HL-60/S4 treated with retinoic acid at 250 ng/mL for 4 days and 3 days (cell line): ENCODE results near the gene ARRDC5.
"Not testable (repeated sequence)": the region's sequence is repeated elsewhere in the genome, so short reads cannot be mapped to it uniquely, and the experiment has no call there.

Experiments used
- in situ Hi-C: fragments of 300-500 bp; cut with MboI; formaldehyde crosslinking; loops from 2 replicates; pipeline ENCODE4 v1.7.0; 2022; ENCODE audit warnings: low sequenced_read_pairs

The ARRDC5 gene

DNA sequence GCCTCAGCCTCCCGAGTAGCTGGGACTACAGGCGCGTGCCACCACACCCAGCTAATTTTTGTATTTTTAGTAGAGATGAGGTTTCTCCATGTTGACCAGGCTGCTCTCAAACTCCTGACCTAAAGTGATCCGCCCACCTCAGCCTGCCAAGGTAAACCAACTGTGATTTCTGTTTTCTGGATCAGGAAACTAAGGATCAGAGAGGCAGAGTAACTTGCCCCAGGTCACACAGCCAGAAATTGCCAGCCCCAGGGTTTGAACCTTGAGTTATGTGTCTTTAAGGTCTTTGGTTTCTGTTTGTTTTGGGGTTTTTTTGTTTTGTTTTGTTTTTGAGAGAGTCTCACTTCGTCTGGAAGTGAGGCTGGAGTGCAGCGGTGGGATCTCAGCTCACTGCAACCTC is 31.0 kb downstream of the ARRDC5 start:
- in situ Hi-C loops, result no loop called here

DNA sequence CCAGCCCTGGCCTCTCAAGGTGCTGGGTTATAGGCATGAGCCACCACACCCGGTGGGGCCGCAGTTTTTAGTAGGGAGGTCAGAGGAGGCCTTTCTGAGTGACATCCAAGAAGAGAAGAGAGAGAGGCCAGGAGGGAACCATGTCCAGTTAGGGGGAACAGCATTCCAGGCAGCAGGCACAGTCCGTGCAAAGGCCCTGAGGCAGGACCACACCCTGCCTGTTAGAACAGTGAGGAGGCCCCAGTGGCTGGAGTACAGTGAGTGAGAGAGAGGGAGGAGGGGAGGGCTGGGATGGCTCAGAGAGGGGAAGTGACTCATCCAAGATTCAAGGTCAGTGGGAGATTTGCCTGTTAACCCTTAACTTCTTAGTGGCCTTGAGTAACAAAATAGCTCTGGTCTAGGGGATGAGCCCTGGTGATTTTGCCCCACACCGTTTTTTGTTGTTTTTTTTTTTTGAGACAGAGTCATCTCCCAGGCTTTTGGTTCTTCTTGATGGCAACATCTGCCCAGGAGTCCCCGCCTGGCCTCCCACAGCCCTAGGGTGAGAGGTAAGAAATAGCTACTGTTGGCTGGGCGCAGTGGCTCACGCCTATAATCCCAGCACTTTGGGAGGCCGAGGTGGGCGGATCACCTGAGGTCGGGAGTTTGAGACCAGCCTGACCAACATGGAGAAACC is 32.5 kb downstream of the ARRDC5 start:
- in situ Hi-C loops, result no loop called here

DNA sequence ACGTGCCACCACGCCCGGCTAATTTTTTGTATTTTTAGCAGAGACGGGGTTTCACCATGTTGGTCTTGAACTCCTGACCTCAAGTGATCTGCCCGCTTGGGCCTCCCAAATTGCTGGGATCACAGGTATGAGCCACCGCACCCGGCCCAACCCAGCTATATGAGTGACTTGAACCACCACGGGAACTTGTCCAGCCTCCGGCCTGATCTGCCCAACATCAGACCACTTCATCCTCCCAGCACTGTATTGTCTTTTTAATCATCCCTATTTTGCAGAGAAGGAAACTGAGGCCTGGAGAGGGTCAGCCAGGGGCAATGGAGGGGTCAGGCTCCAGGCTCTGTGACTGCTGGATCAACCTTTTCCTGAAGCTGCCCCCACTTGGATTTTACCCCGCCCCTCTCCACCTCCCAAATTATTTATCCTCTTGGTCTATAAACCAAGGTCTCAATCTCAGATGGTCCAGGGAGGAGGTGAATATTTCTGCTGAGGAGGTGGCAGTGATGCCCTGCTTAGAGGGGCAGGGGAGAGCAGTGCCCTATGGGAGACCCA is 34.3 kb downstream of the ARRDC5 start:
- in situ Hi-C loops, result no loop called here

DNA sequence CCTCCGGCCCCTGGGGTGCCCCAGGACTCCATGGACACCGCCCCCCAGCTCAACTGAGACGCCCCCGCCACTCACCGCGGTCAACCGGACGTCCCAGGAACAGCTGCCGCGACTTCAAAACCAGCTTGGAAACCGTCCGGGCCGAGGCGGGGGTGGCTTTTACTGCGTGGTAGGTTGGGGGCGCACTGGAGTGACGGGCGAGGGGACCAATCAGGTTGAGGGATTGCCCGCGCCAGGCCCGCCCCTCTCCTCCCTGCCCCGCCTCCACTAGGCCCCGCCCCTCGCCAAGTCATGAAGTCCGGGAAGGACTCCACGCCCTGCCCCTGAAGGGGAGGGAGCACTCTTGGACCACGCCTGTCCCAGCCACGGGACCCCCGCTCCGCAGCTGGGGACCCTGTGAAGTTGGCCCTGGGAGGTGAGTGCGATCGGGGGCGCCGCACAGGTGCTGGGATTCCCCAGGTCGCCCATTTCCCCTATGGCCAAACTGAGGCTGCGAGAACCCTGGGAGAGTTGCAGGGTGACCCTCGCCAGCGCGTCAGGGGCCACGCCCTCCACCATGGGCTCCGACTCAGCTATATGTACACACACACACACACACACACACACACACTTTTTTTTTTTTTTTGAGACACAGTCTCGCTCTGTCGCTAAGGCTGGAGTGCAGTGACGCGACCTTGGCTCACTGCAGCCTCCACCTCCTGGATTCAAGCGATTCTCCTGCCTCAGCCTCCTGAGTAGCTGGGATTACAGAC is 35.0 kb downstream of the ARRDC5 start, which contains the start of gene PLIN3:
PLIN3 (minus strand) TSS at position 134 of the 752 bp plus-strand sequence. CDS start 6,273 bp downstream, outside the sequence.
- in situ Hi-C loops, result no loop called here

DNA sequence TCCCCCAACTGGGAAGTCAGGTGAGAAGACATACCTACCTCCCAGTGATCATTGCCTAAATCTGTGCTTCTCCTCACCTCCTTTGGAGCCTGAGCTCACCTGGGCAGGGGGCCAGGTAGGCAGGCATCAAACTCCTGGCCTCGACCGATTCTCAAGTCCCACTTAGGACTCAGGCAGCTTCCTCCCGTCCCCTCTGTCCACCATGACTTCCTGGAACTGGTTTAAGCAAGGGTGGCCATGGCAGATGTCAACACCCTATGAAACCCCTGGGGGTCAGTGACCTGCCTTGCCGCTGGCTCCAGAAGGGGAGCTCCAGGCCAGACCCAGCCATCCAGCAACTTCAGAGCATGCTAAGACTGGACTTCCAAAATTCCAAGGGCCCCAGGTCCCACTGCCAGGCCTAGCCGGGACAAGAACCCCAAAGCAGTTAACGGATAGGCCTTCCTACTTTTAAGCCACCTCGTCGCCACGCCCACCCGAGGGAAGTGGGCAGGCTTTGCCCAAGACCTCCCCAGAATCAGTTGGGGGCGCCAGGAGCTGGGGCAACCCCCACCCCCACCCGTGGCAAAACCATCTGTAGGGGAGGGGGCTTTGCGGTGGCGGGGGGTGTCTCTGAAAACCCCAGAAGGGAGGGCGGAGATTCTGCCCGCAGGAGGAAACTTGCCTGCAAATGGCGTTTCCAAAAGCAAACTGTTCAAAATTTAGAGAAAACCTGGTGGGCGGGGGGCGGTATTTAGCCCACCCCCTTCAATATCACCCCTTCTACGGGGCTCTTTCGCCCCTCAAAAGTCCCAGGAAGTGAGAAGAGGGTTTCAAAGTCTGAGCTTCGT is 35.9 kb downstream of the ARRDC5 start:
- in situ Hi-C loops, result no loop called here

DNA sequence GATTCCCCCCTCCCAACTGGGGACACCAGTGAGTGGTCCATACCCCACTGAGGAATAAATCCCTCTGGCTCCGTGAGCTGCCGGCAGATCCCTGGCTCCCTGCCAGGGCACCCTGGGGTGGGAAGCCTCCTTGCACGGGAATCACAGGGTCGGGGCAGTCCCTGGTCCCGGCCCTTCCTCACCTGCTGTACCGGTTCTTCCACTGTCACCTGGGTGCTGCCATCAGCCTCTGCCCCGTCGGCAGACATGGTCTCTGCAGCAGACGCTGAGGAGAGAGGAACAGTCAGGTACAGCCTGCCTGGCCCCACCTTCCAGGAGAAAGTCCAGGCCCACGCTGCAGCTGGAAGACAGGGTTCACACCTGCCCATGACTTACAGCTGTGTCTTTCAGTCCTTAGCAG is 41.5 kb downstream of the ARRDC5 start:
- in situ Hi-C loops, result no loop called here

DNA sequence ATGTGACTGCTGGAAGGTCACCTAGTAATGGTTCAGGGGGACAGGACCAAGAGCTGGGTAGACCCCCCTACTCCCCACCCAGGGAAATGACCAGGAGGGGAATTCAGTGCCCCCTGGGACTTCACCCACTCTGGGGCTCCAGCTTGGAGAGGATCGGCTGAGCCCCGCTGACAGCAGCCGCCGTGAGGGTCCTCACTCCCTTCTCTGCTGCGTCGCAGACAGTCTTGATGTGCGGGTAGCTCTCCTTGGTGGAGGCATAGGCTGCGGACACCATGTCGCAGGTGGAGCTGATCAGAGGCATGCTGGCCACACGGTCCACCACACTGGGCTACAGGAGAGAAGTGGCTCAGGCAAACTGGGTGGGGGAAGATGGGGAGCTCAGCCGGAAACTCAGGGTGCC is 43.0 kb downstream of the ARRDC5 start:
- in situ Hi-C loops, result no loop called here

DNA sequence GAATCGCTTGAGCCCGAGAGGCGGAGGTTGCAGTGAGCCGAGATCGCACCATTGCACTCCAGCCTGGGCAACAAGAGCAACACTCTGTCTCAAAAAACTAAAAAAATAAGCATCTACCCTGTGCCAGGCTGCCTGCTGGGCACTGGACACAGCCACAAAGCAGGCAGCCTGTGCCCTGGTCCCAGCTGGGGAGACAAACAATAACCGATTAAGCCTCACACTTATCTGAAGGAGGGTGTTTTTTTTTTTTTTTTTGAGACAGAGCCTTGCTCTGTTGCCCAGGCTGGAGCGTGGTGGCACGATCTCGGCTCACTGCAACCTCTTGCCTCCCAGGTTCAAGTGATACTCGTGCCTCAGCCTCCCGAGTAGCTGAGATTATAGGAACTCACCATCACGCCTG is 46.2 kb downstream of the ARRDC5 start:
- in situ Hi-C loops, result not testable (repeated sequence)

DNA sequence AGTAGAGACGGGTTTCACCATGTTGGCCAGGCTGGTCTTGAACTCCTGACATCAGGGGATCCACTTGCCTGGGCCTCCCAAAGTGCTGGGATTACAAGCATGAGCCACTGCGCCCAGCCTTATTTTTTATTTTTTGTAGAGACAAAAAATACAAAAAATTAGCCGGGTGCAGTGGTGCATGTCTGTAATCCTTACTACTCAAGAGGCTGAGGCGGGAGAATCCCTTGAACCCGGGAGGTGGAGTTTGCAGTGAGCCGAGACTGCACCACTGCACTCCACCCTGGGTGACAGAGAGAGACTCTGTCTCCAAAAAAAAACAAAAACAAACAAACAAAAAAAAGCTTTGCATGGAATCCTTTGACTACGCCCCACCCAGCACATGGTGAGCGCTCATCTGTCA is 49.2 kb downstream of the ARRDC5 start:
- in situ Hi-C loops, result not testable (repeated sequence)

DNA sequence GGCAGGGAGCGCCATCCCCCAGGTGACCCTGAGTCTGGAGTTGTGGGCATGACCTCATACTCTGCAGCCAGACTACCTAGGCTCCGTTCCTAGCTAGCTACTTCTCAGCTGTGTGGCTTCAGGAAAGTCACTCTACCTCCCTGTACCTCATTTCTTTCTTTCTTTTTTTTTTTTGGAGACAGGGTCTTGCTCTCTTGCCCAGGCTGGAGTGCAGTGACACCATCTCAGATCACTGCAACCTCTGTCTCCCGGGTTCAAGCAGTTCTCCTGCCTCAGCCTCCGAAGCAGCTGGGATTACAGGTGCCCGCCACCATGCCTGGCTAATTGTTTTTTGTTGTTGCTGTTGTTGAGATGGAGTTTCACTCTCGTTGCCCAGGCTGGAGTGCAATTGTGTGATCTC is 50.2 kb downstream of the ARRDC5 start:
- in situ Hi-C loops, result no loop called here

DNA sequence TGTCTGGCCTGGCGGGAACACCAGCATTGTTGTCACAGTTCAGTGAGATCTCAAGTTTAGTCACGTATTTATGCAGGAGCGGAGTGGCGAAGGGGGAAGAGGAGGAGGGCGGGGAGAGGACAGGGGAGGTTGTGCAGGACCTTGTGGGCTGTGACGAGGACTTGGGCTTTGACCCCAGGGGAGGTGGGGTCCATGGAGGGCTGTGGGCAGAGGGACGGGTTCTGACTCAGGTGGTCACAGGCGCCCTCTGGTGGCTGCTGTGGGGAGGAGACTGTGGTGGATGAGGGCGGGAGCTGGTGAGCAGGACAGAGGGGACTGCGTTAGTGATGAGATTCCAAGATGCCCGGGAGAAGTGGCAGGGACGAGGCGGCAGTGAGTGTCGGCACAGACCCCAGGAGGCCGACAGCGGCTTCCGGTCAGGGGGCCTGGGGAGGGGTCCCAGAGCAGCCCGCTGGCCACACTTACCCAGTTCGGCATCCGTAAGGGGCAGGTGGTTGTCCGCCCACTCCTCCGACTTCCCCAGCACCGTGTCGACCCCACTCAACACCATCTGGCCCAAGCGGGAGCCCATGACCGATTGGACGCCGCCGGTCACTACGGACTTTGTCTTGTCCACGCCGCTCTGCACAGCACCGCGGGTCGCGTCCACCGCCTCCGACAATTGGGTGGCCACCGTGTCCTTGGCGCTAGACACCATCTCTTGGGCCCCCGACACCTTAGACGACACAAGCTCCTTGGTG is 51.0 kb downstream of the ARRDC5 start:
- in situ Hi-C loops, result no loop called here

DNA sequence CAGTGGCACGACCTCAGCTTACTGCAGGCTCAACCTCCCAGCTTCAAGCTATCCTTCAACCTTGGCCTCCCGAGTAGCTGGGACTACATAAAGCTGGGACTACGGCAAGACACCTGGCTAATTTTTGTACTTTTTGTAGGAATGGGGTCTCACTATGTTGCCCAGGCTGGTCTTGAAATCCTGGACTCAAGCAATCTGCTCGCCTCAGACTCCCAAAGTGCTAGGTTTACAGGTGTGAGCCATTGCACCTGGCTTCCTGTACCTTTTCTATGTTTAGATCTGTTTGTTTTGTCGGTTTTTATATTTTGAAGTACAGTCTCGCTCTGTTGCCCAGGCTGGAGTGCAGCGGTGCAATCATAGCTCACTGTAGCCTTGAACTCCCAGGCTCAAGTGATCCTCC is 53.7 kb downstream of the ARRDC5 start:
- in situ Hi-C loops, result no loop called here

DNA sequence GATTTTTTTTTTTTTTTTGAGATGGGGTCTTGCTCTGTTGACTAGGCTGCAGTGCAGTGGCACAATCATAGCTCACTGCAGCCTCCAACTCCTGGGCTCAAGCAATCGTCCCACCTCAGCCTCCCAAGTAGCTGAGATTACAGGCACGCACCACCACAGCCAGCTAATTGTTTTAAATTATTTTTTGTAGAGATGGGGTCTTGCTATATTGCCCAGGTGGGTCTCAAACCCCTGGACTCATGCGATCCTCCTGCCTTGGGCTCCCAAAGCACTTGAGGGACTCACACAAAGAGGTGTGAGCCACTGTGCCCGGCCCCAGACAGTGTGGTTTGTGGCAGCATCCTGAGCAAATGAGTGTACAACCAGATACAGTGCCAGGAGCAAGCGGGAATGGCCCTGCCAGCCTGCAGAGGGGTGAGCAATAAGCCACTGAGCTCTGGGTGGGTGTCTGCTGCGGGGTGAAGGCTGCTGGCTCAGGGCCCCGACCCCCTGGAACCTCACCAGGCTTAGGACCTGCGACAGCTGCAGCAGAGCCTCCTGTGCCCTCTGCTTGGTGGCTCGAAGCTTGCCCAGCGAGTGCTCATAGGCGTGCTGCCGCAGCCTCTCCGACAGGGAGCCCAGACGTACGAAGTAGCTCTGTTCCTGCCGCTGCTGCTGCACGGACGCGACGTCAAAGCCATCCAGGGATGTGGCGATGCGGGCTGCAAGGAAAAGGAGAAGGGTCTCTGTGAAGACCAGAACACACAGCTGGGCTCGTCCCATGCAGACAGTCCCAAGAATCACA is 55.3 kb downstream of the ARRDC5 start:
- in situ Hi-C loops, result no loop called here

DNA sequence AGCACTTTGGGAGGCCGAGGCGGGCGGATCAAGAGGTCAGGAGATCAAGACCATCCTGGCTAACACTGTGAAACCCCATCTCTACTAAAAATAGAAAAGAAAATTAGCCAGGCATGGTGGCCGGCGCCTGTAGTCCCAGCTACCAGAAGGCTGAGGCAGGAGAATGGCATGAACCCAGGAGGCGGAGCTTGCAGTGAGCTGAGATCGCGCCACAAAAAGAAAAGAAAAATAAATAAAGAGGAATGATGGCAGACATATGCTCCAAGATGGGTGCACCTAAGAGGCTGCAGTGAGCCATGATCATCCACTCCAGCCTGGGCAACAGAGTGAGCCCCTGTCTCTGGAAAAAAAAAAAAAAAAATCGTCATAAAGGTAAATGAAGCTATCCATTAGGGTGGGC is 56.7 kb downstream of the ARRDC5 start:
- in situ Hi-C loops, result not testable (repeated sequence)

DNA sequence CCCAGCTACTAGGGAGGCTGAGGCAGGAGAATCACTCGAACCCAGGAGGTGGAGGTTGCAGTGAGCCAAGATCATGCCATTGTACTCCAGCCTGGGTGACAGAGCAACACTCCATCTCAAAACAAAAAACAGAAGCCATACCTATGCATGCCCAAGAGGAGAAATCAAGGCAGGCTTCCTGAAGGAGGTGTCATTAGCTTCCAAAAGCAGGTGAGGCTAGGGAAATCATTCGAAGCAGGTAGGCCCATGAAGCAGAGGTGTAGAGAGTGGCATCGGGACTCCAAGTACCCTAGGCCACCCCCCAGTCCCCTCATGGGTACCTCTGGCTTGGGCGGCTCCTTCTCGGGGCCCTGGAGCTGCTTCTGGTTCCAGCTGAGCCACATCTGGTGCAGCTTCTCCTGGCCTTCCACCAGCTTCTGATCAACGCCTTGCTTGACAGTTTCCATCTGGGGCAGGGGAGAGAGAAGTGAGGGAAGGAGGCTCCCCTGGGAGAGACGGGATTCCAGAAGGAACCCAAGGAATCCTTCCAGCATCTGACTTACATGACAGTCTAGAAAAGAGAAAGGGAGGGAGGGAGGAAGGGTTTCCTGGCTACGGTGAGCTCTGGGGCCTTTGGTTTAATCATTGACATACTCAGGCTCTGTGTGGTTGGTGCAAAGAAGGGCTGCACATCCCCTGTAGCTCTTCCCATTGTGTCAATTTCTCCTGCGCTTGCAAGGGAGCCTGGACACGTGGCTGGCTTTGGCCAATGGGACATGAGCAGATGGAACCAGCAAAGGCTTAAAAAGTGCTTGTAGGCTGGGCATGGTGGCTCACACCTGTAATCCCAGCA is 58.1 kb downstream of the ARRDC5 start:
- in situ Hi-C loops, result no loop called here

DNA sequence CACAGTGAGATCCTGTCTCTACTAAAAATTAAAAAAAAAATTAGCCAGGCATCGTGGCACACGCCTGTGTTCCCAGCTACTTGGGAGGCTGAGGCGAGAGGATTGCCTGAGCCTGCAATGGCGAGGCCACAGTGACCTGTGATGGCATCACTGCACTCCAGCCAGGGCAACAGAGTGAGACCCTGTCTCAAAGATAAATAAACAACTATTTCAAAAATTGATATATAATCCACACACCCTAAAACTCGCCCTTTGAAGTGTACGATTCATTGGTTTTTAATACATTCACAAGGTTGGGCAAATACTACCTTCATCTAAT is 59.1 kb downstream of the ARRDC5 start:
- in situ Hi-C loops, result no loop called here
